Tibial nerve (tissue), 3 donors: ENCODE data around the gene EYS.

Experiments
- POLR2A ChIP-seq, 2 donors: fragments of 450-650 bp; IDR thresholded peaks; one replicate each; pipeline ENCODE4 v1.6.1; 2017; ENCODE audit warnings: antibody characterized with exemption in 2 of 2, mild to moderate bottlenecking in 2 of 2, moderate library complexity in 2 of 2
- TF ChIP-seq, protein P1 (sequence below), 5 experiments: fragments of 200-600 bp in 3 of 5; fragments of 450-650 bp in 2 of 5; sonication (generic) in 3 of 5; IDR thresholded peaks; one replicate each; pipeline ENCODE4 v1.5.1; 2016 to 2019; ENCODE audit warnings: antibody characterized with exemption in 5 of 5, mild to moderate bottlenecking in 3 of 5, moderate library complexity in 2 of 5

DNA sequence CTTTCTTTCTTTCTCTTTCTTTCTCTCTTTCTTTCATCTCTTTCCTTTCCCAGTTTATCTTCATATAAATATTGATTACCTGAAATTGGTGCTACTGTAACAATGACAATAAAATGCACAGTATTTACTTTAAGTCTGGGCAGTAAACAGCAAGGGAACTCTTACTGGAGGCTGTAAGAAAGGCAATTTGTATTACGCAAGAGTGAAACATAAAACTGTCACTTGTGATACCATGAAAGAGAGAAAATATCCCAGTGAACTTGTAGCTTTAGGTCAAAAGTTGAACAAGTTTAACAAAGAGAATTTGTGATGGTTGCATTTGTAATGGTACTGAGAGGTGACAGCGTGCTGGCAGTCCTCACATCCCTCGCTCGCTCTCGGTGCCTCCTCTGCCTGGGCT, 80.0 kb downstream of the EYS start:
- no peak for TF ChIP-seq POLR2A (IDR thresholded peaks at IDR 0.05)
- TF ChIP-seq, protein P1, sequence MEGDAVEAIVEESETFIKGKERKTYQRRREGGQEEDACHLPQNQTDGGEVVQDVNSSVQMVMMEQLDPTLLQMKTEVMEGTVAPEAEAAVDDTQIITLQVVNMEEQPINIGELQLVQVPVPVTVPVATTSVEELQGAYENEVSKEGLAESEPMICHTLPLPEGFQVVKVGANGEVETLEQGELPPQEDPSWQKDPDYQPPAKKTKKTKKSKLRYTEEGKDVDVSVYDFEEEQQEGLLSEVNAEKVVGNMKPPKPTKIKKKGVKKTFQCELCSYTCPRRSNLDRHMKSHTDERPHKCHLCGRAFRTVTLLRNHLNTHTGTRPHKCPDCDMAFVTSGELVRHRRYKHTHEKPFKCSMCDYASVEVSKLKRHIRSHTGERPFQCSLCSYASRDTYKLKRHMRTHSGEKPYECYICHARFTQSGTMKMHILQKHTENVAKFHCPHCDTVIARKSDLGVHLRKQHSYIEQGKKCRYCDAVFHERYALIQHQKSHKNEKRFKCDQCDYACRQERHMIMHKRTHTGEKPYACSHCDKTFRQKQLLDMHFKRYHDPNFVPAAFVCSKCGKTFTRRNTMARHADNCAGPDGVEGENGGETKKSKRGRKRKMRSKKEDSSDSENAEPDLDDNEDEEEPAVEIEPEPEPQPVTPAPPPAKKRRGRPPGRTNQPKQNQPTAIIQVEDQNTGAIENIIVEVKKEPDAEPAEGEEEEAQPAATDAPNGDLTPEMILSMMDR (IDR thresholded peaks at IDR 0.05), result no peak
